ENCODE measurements around the gene LRRC3B.

Gene LRRC3B

GRCh38 chr3:26630669-26631389, 8.3 kb downstream of the LRRC3B start:
- DNase-seq (ENCODE audit: low read depth), result no peak

- no peak for DNase-seq (ENCODE audit: low read depth)
Measured at GRCh38 chr3:26631390-26631738, 8.8 kb downstream of the LRRC3B start.

- no peak for DNase-seq (ENCODE audit: low read depth)
Measured at GRCh38 chr3:26634601-26635000, 12.0 kb downstream of the LRRC3B start.

- no peak for DNase-seq (ENCODE audit: low read depth)
Measured at GRCh38 chr3:26636096-26636727, 13.6 kb downstream of the LRRC3B start.

GRCh38 chr3:26637698-26638097, 15.1 kb downstream of the LRRC3B start:
- no peak for DNase-seq (ENCODE audit: low read depth)

GRCh38 chr3:26638113-26638512, 15.5 kb downstream of the LRRC3B start:
- no peak for DNase-seq (ENCODE audit: low read depth)

GRCh38 chr3:26639339-26639738, 16.8 kb downstream of the LRRC3B start:
- DNase-seq (ENCODE audit: low read depth), result no peak

- no peak for DNase-seq (ENCODE audit: low read depth)
Measured at GRCh38 chr3:26647078-26647477, 24.5 kb downstream of the LRRC3B start.

GRCh38 chr3:26648461-26648860, 25.9 kb downstream of the LRRC3B start:
- DNase-seq (ENCODE audit: low read depth), result no peak

GRCh38 chr3:26652164-26652563, 29.6 kb downstream of the LRRC3B start:
- no peak for DNase-seq (ENCODE audit: low read depth)

- no peak for DNase-seq (ENCODE audit: low read depth)
Measured at GRCh38 chr3:26653811-26654425, 31.3 kb downstream of the LRRC3B start.

- DNase-seq (ENCODE audit: low read depth), result no peak
Measured at GRCh38 chr3:26655231-26655630, 32.7 kb downstream of the LRRC3B start.

- DNase-seq (ENCODE audit: low read depth), result no peak
Measured at GRCh38 chr3:26657348-26657976, 34.9 kb downstream of the LRRC3B start.

- DNase-seq (ENCODE audit: low read depth), result no peak
Measured at GRCh38 chr3:26668171-26668570, 45.6 kb downstream of the LRRC3B start.

- no peak for DNase-seq (ENCODE audit: low read depth)
Measured at GRCh38 chr3:26668696-26669095, 46.1 kb downstream of the LRRC3B start.

GRCh38 chr3:26675336-26675735, 52.8 kb downstream of the LRRC3B start:
- DNase-seq (ENCODE audit: low read depth), result no peak

- DNase-seq (ENCODE audit: low read depth), result no peak
Measured at GRCh38 chr3:26681632-26682031, 59.1 kb downstream of the LRRC3B start.

GRCh38 chr3:26682406-26682805, 59.8 kb downstream of the LRRC3B start:
- DNase-seq (ENCODE audit: low read depth), result no peak

GRCh38 chr3:26683902-26684301, 61.3 kb downstream of the LRRC3B start:
- DNase-seq (ENCODE audit: low read depth), result no peak

- no peak for DNase-seq (ENCODE audit: low read depth)
Measured at GRCh38 chr3:26687466-26687865, 64.9 kb downstream of the LRRC3B start.

- DNase-seq (ENCODE audit: low read depth), result no peak
Measured at GRCh38 chr3:26699553-26699952, 77.0 kb downstream of the LRRC3B start.

- no peak for DNase-seq (ENCODE audit: low read depth)
Measured at GRCh38 chr3:26703519-26703918, 80.9 kb downstream of the LRRC3B start.

- DNase-seq (ENCODE audit: low read depth), result no peak
Measured at GRCh38 chr3:26704736-26705135, 82.2 kb downstream of the LRRC3B start.

All from HS-27A (cell line).